GM19324 (cell line): ENCODE data around the gene MRPS24.
"Not testable (repeated sequence)": the region's sequence is repeated elsewhere in the genome, so short reads cannot be mapped to it uniquely, and the experiment has no call there.

Experiments
- ATAC-seq: cut with Tn5 transposase; IDR thresholded peaks from one replicate; pipeline ENCODE4 v1.9.1; 2021; ENCODE audit warnings: mild to moderate bottlenecking, moderate library complexity; ENCODE audit not compliant: unreplicated experiment, low FRiP score

Gene MRPS24

GRCh38 chr7:43843296-43843695 is 26.0 kb downstream of the MRPS24 start:
- ATAC-seq: no peak

GRCh38 chr7:43838201-43838658 is 31.1 kb downstream of the MRPS24 start:
- ATAC-seq: no peak

GRCh38 chr7:43834463-43835251 is 34.7 kb downstream of the MRPS24 start:
- peak; percentile 52 for ATAC-seq

- not testable (repeated sequence) for ATAC-seq
Measured at GRCh38 chr7:43830917-43831316, 38.4 kb downstream of the MRPS24 start.

- ATAC-seq: no peak
Measured at GRCh38 chr7:43825391-43825808, 43.9 kb downstream of the MRPS24 start.

GRCh38 chr7:43824963-43825362 is 44.4 kb downstream of the MRPS24 start:
- ATAC-seq: no peak

GRCh38 chr7:43824513-43824912 is 44.8 kb downstream of the MRPS24 start:
- not testable (repeated sequence) for ATAC-seq

- no peak for ATAC-seq
Measured at GRCh38 chr7:43823941-43824340, 45.4 kb downstream of the MRPS24 start.

GRCh38 chr7:43823425-43823824 is 45.9 kb downstream of the MRPS24 start:
- ATAC-seq: not testable (repeated sequence)
